Esophagus squamous epithelium (tissue), 5 donors: ENCODE results near the gene KCNG2. TPM values are rescaled to one million over a fixed set of nuclear protein-coding genes. Genes with fewer than 3 reads are reported as not detected.

Experiments
- DNase-seq: peaks from one replicate; lab custom pipeline; 2025; lab: John Stamatoyannopoulos, UW
- H3K27ac ChIP-seq, 4 donors: fragments of 200-600 bp; sonication (generic); one replicate each; pipeline ENCODE4 v1.5.1; 2016 to 2019; ENCODE audit warnings: mild to moderate bottlenecking in 1 of 4
- H3K27me3 ChIP-seq, 4 donors: fragments of 200-600 bp; sonication (generic); 1 replicate in 3 of 4; 2 replicates in 1 of 4; pipeline versions ENCODE4 v1.5.1 to v1.6.0; 2017 to 2021; ENCODE audit warnings: antibody characterized with exemption in 1 of 4
- H3K36me3 ChIP-seq, 3 donors: fragments of 200-600 bp; sonication (generic); one replicate each; pipeline ENCODE4 v1.5.1; 2016 to 2019
- H3K4me1 ChIP-seq, 3 donors: fragments of 200-600 bp; sonication (generic); one replicate each; pipeline ENCODE4 v1.5.1; 2017 to 2019
- H3K4me3 ChIP-seq, 4 donors: fragments of 200-600 bp; sonication (generic); 1 replicate in 3 of 4; 2 replicates in 1 of 4; pipeline ENCODE4 v1.5.1; 2016 to 2019; ENCODE audit warnings: mild to moderate bottlenecking in 2 of 4, moderate library complexity in 1 of 4
- H3K9me3 ChIP-seq, 3 donors: fragments of 200-600 bp; sonication (generic); one replicate each; pipeline ENCODE4 v1.5.1; 2016 to 2019
- POLR2A ChIP-seq, 4 donors: fragments of 450-650 bp; IDR thresholded peaks; one replicate each; pipeline ENCODE4 v1.6.1; 2017; ENCODE audit warnings: antibody characterized with exemption in 4 of 4, mild to moderate bottlenecking in 4 of 4, moderate library complexity in 3 of 4
- WGBS, 2 donors: methylation state at CpG; one replicate each; pipeline ENCODE4 v1.1.5; 2018; 5-methylcytosine and 5-hydroxymethylcytosine counted together
- intact Hi-C: fragments of 100-400 bp; cut with DNase I; formaldehyde crosslinking; loops from one replicate; pipeline ENCODE4 v1.15.0; 2022
- total RNA-seq, 4 donors: library from RNA; depleted of rRNA; stranded (reverse); fragments of >200 nt; gene quantifications; one replicate each; pipeline ENCODE4 v1.1.0, GENCODE V29; 2016
- TF ChIP-seq, protein P1 (sequence below), 6 experiments: fragments of 450-650 bp in 4 of 6; fragments of 200-600 bp in 2 of 6; sonication (generic) in 2 of 6; IDR thresholded peaks; one replicate each; pipeline ENCODE4 v1.5.1; 2016 to 2019; ENCODE audit warnings: antibody characterized with exemption in 6 of 6, mild to moderate bottlenecking in 4 of 6, moderate library complexity in 4 of 6
- donor health status: DM: yes; HTN: yes; CAD: no.

Gene KCNG2
- total RNA-seq, 4 donors from 2014 or later: 0.19 TPM; not detected in 3

DNA sequence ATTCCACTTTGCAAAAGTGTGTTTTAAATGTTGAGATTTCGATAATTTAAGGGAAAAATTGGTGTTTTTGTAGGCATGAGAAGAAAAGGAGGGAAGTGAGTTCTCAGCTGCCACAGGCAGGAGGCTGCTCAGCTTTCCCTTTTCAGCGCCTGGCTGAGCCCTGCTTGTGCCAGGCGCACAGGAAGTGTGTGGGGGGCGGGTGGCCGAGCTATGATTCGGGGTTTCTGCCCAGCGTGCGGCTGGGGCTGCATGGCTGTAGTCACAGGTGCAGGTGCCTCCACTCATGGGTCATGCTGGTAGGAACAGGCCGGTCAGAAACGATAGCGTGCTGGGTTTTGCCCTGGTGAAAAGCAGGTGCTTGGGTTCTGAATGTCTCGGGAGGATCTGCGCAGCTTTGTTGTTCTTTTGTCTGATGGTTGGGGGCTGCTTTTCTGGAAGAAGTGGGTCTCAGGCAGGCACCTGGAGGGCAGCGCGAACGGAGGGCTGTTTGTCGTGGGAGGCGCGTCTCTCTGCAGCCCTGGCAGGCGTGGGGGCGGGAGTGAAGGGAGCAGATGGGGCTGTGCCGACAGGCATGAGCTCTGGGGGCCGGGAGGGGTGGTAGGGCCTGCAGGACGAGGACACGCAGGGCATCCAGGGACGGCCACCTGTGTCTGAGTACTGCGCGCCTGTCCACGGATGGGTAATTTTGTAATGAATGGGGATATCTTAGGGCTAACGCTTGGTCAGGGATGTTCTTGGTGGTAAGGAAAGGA is 2.1 kb downstream of the KCNG2 start:
- Histone ChIP-seq H3K4me3 (no peak overlapping the region), H3K9me3 (no peaks in the 10 kb centered on the region), H3K27ac (no peak overlapping the region), H3K4me1 (peaks cover 12 to 28% (median 20%) of the 10 kb centered on the region in 3 donors), H3K36me3 (no peaks in the 10 kb centered on the region), H3K27me3 (peaks cover 11 to 67% (median 22%) of the 10 kb centered on the region in 4 donors)
- no peak for DNase-seq
- TF ChIP-seq, protein P1, sequence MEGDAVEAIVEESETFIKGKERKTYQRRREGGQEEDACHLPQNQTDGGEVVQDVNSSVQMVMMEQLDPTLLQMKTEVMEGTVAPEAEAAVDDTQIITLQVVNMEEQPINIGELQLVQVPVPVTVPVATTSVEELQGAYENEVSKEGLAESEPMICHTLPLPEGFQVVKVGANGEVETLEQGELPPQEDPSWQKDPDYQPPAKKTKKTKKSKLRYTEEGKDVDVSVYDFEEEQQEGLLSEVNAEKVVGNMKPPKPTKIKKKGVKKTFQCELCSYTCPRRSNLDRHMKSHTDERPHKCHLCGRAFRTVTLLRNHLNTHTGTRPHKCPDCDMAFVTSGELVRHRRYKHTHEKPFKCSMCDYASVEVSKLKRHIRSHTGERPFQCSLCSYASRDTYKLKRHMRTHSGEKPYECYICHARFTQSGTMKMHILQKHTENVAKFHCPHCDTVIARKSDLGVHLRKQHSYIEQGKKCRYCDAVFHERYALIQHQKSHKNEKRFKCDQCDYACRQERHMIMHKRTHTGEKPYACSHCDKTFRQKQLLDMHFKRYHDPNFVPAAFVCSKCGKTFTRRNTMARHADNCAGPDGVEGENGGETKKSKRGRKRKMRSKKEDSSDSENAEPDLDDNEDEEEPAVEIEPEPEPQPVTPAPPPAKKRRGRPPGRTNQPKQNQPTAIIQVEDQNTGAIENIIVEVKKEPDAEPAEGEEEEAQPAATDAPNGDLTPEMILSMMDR (IDR thresholded peaks at IDR 0.05): no peak
- no peak for TF ChIP-seq POLR2A (IDR thresholded peaks at IDR 0.05)
- WGBS, 2 donors: 50 to 75% methylated on average over 6 to 26 of the region's 30 CpGs
- intact Hi-C loops: no loop called here

DNA sequence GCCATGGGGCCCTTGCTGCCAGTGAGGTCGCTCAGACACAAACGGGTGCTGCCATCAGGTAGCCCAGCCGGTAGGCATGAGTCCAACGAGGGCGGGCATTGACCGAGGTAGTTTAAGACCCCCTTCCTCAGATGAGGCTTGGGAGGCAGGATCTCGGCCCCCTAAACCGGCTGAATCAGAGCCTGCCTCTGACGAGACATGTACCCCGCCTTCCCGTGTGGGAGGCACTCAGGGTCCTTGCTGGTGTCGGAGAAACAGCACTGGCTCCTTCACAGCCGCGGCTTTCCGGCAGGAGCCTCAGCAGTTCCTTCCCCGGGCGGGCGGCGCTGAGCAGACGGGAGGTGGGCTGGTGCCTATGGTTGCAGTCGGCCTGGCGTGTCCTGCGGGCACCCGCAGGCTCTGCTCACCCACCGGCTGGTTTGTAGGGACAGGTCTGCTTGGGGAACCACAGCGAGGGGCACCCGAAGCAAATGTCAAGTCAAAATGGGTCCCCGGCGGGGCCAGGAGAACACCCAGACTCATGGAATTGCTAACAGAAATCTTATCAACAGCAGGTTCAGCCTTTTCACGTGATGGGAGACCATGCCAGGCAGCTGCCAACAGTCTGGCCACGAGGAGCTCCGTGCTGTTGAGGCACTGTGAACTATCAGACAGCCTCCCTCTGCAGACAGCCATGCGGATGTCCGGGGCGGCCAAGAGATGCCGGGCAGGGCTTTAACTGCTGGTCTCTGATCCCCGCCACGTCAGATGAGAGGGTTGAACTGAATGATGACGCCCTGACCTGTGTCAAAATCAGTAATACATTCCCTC is 2.8 kb downstream of the KCNG2 start:
- Histone ChIP-seq H3K27me3 (peaks cover 11 to 67% (median 22%) of the 10 kb centered on the region in 4 donors), H3K4me1 (peaks cover 12 to 28% (median 20%) of the 10 kb centered on the region in 3 donors), H3K27ac (no peak overlapping the region), H3K9me3 (no peaks in the 10 kb centered on the region), H3K36me3 (no peaks in the 10 kb centered on the region), H3K4me3 (no peak overlapping the region)
- TF ChIP-seq POLR2A (IDR thresholded peaks at IDR 0.05): no peak
- TF ChIP-seq, protein P1 (IDR thresholded peaks at IDR 0.05): no peak
- no peak for DNase-seq
- WGBS, 2 donors: 88 to 90% methylated on average over 8 to 19 of the region's 39 CpGs
- intact Hi-C loops: no loop called here

DNA sequence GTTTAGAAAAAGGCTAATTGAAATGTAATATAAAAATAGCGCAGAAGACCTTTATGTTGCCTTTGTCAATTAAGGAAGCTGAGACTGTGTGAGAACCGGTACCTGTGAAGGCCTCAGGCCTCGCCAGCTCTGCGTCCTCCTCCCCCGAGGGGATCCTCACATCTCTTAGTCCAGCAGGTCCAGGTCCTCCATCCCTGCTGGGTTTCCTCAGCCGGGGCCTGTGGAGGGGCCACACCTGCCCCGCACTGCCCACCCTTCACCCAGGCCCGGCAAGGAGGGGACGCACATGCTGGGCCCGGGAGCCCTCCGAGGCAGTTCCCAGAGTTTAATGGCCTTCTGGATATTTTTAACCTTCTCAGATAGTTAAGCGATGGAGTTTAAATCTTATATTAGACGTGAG is 3.5 kb downstream of the KCNG2 start:
- Histone ChIP-seq H3K4me1 (peaks cover 12 to 28% (median 20%) of the 10 kb centered on the region in 3 donors), H3K27ac (no peak overlapping the region), H3K4me3 (no peak overlapping the region), H3K9me3 (no peaks in the 10 kb centered on the region), H3K36me3 (no peaks in the 10 kb centered on the region), H3K27me3 (peaks cover 11 to 60% (median 22%) of the 10 kb centered on the region in 4 donors)
- TF ChIP-seq, protein P1 (IDR thresholded peaks at IDR 0.05): no peak
- TF ChIP-seq POLR2A (IDR thresholded peaks at IDR 0.05): no peak
- intact Hi-C loops: no loop called here
- 91 to 92% methylated on average over 11 to 12 of the region's 13 CpGs for WGBS, 2 donors
- no peak for DNase-seq

DNA sequence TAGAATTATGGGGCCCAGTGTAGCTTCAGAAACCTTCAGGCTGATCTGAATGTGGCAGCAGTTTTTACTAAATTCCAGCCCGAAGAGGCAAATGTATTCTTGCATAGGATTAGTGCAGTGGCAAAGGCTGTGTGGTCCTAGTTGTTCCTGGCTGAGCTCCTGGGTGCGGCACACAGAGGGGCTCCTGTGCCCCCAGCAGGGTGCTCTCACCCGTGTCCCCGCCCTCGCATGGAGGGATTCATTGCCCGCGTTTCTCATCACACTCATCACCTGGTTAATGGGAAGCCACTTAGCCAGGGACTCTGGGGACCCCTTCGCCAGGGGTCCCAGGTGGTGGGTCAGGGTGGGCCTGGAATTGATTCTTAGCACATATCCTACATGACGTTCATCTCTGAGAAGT is 3.9 kb downstream of the KCNG2 start:
- Histone ChIP-seq H3K4me3 (no peak overlapping the region), H3K27me3 (peaks cover 11 to 56% (median 22%) of the 10 kb centered on the region in 4 donors), H3K36me3 (no peaks in the 10 kb centered on the region), H3K4me1 (peaks cover 12 to 28% (median 20%) of the 10 kb centered on the region in 3 donors), H3K9me3 (no peaks in the 10 kb centered on the region), H3K27ac (no peak overlapping the region)
- no peak for DNase-seq
- no peak for TF ChIP-seq POLR2A (IDR thresholded peaks at IDR 0.05)
- TF ChIP-seq, protein P1 (IDR thresholded peaks at IDR 0.05): no peak
- WGBS, 2 donors: 76 to 93% methylated on average over 7 to 8 of the region's 9 CpGs
- intact Hi-C loops: no loop called here

DNA sequence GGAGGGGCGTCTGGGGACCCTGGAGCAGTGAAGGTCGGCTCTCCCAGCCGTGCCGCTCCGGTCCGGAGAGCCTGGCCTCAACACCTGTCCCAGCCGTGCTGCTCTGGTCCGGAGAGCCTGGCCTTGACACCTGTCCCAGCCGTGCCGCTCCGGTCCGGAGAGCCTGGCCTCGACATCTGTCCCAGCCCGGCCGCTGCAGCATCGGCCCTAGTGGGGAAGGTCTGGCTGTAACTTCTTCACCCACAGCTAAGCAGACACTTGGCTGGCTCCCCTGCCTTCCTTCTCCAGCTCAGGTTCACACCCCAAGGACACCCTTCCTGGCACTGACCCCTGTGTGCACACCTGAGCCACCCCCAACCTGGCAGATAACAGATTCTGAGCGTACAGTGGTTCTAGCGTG is 4.6 kb downstream of the KCNG2 start:
- H3K4me3 ChIP-seq: no peak overlapping the region
- H3K27me3 ChIP-seq: peaks cover 11 to 49% (median 22%) of the 10 kb centered on the region in 4 donors
- 90 to 92% methylated on average over 6 to 8 of the region's 18 CpGs for WGBS, 2 donors
- DNase-seq: no peak
- TF ChIP-seq, protein P1 (IDR thresholded peaks at IDR 0.05): no peak
- no peak for TF ChIP-seq POLR2A (IDR thresholded peaks at IDR 0.05)
- H3K4me1 ChIP-seq: peaks cover 12 to 23% (median 20%) of the 10 kb centered on the region in 3 donors
- H3K36me3 ChIP-seq: no peaks in the 10 kb centered on the region
- no peaks in the 10 kb centered on the region for H3K9me3 ChIP-seq
- intact Hi-C loops: no loop called here
- no peak overlapping the region for H3K27ac ChIP-seq
